GM19240 (cell line): Measurements from ENCODE around the gene PCID2.
"Not testable (repeated sequence)": the region's sequence is repeated elsewhere in the genome, so short reads cannot be mapped to it uniquely, and the experiment has no call there.

Experiments used
- DNase-seq: peaks from one replicate; pipeline ENCODE4 v3.0.0; 2011; ENCODE audit warnings: low spot score; ENCODE audit not compliant: insufficient read length

The PCID2 gene

GRCh38 chr13:113167155-113167554 lies 41.3 kb downstream of the PCID2 start:
- no peak for DNase-seq

- DNase-seq, result no peak
Measured at GRCh38 chr13:113166681-113167080, 41.8 kb downstream of the PCID2 start.

GRCh38 chr13:113166266-113166665 lies 42.2 kb downstream of the PCID2 start:
- DNase-seq, result no peak

GRCh38 chr13:113164492-113164891 lies 44.0 kb downstream of the PCID2 start:
- no peak for DNase-seq

- no peak for DNase-seq
Measured at GRCh38 chr13:113162783-113163685, 45.4 kb downstream of the PCID2 start.

- not testable (repeated sequence) for DNase-seq
Measured at GRCh38 chr13:113161975-113162374, 46.5 kb downstream of the PCID2 start.

GRCh38 chr13:113161433-113161832 lies 47.0 kb downstream of the PCID2 start:
- no peak for DNase-seq

- no peak for DNase-seq
Measured at GRCh38 chr13:113160983-113161382, 47.5 kb downstream of the PCID2 start.

GRCh38 chr13:113159701-113160100 lies 48.8 kb downstream of the PCID2 start:
- DNase-seq, result no peak

- DNase-seq, result no peak
Measured at GRCh38 chr13:113158946-113159345, 49.5 kb downstream of the PCID2 start.

GRCh38 chr13:113157929-113158747 lies 50.3 kb downstream of the PCID2 start, which contains the start of gene PROZ:
TSS of gene PROZ (plus strand) at chr13:113158648. CDS start at chr13:113158661, 13 bp downstream.
- DNase-seq, result no peak

GRCh38 chr13:113157206-113157928 lies 51.1 kb downstream of the PCID2 start:
- DNase-seq, result no peak

GRCh38 chr13:113155982-113156655 lies 52.4 kb downstream of the PCID2 start:
- DNase-seq, result no peak

GRCh38 chr13:113155201-113155600 lies 53.3 kb downstream of the PCID2 start:
- no peak for DNase-seq

GRCh38 chr13:113153810-113154748 lies 54.4 kb downstream of the PCID2 start:
- peak; percentile 51 for DNase-seq

GRCh38 chr13:113152984-113153809 lies 55.3 kb downstream of the PCID2 start:
- no peak for DNase-seq

GRCh38 chr13:113152691-113152983 lies 55.8 kb downstream of the PCID2 start:
- no peak for DNase-seq

- no peak for DNase-seq
Measured at GRCh38 chr13:113151745-113152690, 56.5 kb downstream of the PCID2 start.
